Omental fat pad (tissue), 4 donors: Measurements from ENCODE around the gene TOMT. TPM values are rescaled to one million over a fixed set of nuclear protein-coding genes. Genes with fewer than 3 reads are reported as not detected.

Experiments used
- ATAC-seq: fragments of 150-250 bp; one replicate; pipeline ENCODE4 v1.9.1; 2016; ENCODE audit warnings: mild to moderate bottlenecking, moderate library complexity; ENCODE audit not compliant: low FRiP score
- DNase-seq: peaks from one replicate; pipeline ENCODE4 v3.0.0-alpha.2; 2019; ENCODE audit warnings: low spot score
- CTCF ChIP-seq, 3 donors: fragments of 450-650 bp; IDR thresholded peaks; one replicate each; pipeline ENCODE4 v1.5.1; 2016 to 2017; ENCODE audit warnings: antibody characterized with exemption in 3 of 3, mild to moderate bottlenecking in 3 of 3, moderate library complexity in 2 of 3
- total RNA-seq, 4 donors: library from RNA; depleted of rRNA; stranded (reverse); fragments of >200 nt; gene quantifications; one replicate each; pipeline ENCODE4 v1.1.0, GENCODE V29; 2016

The TOMT gene
- not detected for total RNA-seq

- DNase-seq (no peak), ATAC-seq (no peak)
- TF ChIP-seq CTCF (IDR thresholded peaks at IDR 0.05), result no peak
Observed at GRCh38 chr11:72105888-72106287, at the start of gene TOMT. Gene TOMT, plus strand, starts transcription at chr11:72105924. Its CDS starts 28 bp downstream, at chr11:72105952.

GRCh38 chr11:72058416-72059034, 47.2 kb upstream of the TOMT start:
- TF ChIP-seq CTCF (IDR thresholded peaks at IDR 0.05), result no peak
- ATAC-seq (no peak), DNase-seq (no peak)

GRCh38 chr11:72061739-72062396, 43.9 kb upstream of the TOMT start:
- no peak for DNase-seq
- TF ChIP-seq CTCF (IDR thresholded peaks at IDR 0.05), result no peak
- no peak for ATAC-seq

GRCh38 chr11:72066855-72067254, 38.9 kb upstream of the TOMT start:
- no peak for DNase-seq
- no peak for ATAC-seq
- no peak for TF ChIP-seq CTCF (IDR thresholded peaks at IDR 0.05)

GRCh38 chr11:72067266-72067665, 38.5 kb upstream of the TOMT start:
- ATAC-seq (no peak), DNase-seq (no peak)
- TF ChIP-seq CTCF (IDR thresholded peaks at IDR 0.05), result no peak

- no peak for DNase-seq
- ATAC-seq, result no peak
- no peak for TF ChIP-seq CTCF (IDR thresholded peaks at IDR 0.05)
Observed at GRCh38 chr11:72067676-72068075, 38.0 kb upstream of the TOMT start.

- no peak for ATAC-seq
- no peak for DNase-seq
- TF ChIP-seq CTCF (IDR thresholded peaks at IDR 0.05), result no peak
Observed at GRCh38 chr11:72069200-72069599, 36.5 kb upstream of the TOMT start.
